ENCODE measurements around the gene KCTD14. TPM values are rescaled to one million over a fixed set of nuclear protein-coding genes. Genes with fewer than 3 reads are reported as not detected.

The KCTD14 gene
- polyA plus RNA-seq, 2 of the 4 experiments (the other 2 are of a cell fraction), result 2.7 to 3.2 TPM

GRCh38 chr11:78048561-78048960 is 25.5 kb upstream of the KCTD14 start:
- Histone ChIP-seq H3K4me3 (no peak overlapping the region), H3K27ac (no peak overlapping the region), H3K9me3 (no peaks in the 10 kb centered on the region), H3K4me1 (peaks cover 17% of the 10 kb centered on the region), H3K4me2 (no peak overlapping the region)
- no peak for ATAC-seq
- FAIRE-seq, result no peak
- CTCF ChIA-PET, result interaction anchor here (3.9 to 4.5 kb wide), 3 partner anchors 12 to 17 kb away, joined by 19 to 59 read pairs (median 27); partner anchors contain the start of gene THRSP
- POLR2A ChIA-PET, result no interaction called here
- 81% methylated on average over 3 of the region's 3 CpGs for WGBS (ENCODE audit: missing lambda C conversion rate)
- no peak for TF ChIP-seq MAX (IDR thresholded peaks at IDR 0.05)
- TF ChIP-seq HMGXB4 (CRISPR knock-in tag; IDR thresholded peaks at IDR 0.05; ENCODE audit: borderline replicate concordance), result no peak
- TF ChIP-seq HOXB13 (CRISPR knock-in tag; IDR thresholded peaks at IDR 0.05; ENCODE audit: low read depth), result no peak
- no peak for TF ChIP-seq HEYL (CRISPR knock-in tag; IDR thresholded peaks at IDR 0.05)
- TF ChIP-seq CHD4 (IDR thresholded peaks at IDR 0.05; ENCODE audit: borderline replicate concordance), result no peak
- TF ChIP-seq GATA3 (IDR thresholded peaks at IDR 0.05; ENCODE audit: borderline replicate concordance), result no peak
- TF ChIP-seq KDM5A (IDR thresholded peaks at IDR 0.05), result no peak
- no peak for TF ChIP-seq EHMT2 (IDR thresholded peaks at IDR 0.05; ENCODE audit: low read depth)
- no peak for TF ChIP-seq ZSCAN20 (CRISPR knock-in tag; IDR thresholded peaks at IDR 0.05)
- TF ChIP-seq RCOR1 (IDR thresholded peaks at IDR 0.05; ENCODE audit: low read depth, low read length), result no peak
- TF ChIP-seq ZFP36 (IDR thresholded peaks at IDR 0.05; ENCODE audit: borderline replicate concordance, partially characterized antibody), result no peak
- TF ChIP-seq MAZ (IDR thresholded peaks at IDR 0.05; ENCODE audit: borderline replicate concordance, low read depth, low read length), result no peak
- TF ChIP-seq RFX5 (IDR thresholded peaks at IDR 0.05), result no peak
- no peak for TF ChIP-seq RAD21 (conservative IDR thresholded peaks at IDR 0.05 in 1 of 2, IDR thresholded peaks at IDR 0.05 in 1 of 2)
- TF ChIP-seq TFCP2L1 (CRISPR knock-in tag; IDR thresholded peaks at IDR 0.05), result no peak
- no peak for TF ChIP-seq CBX8 (IDR thresholded peaks at IDR 0.05)
- DNase-seq (ENCODE audit: low read depth in 1 of 2, low spot score in 1 of 2), result no peak

DNA sequence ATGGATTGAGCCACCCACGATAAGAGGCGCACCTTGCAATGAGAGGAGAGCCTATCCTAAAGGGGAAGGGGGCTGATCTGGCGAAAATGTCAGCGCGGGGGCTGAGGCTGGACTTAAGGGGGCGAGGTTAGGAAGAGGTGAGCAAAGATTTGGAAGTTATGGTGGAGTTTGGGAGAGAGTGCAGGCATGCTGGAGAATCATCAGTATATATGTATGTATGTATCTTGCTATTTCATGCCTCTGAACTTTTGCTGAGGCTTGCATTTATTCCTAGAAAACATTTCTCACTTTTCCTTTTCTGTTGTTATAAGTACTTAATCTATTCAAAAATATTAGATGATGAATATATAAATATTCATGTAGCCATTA is 23.4 kb upstream of the KCTD14 start:
- Histone ChIP-seq H3K4me3 (no peak overlapping the region), H3K27ac (peak overlapping the region in 1 of 2 experiments; percentile 78; a peak in 4 of 6 replicates), H3K4me1 (peaks cover 12% of the 10 kb centered on the region), H3K9me3 (no peaks in the 10 kb centered on the region), H3K4me2 (peak overlapping the region; percentile 74)
- TF ChIP-seq MYC (IDR thresholded peaks at IDR 0.05; ENCODE audit: borderline replicate concordance, low read length), result no peak
- peak; percentile 54 for TF ChIP-seq MAFK (IDR thresholded peaks at IDR 0.05; ENCODE audit: partially characterized antibody)
- DNase-seq (ENCODE audit: low read depth in 1 of 2, low spot score in 1 of 2), result no peak
- ChIA-PET POLR2A (interaction anchor here (1.6 kb wide), 1 partner anchor 52 kb away, joined by 12 read pairs; the partner anchor contains the start of gene INTS4), CTCF (interaction anchor here (0.7 to 5.9 kb wide), 25 partner anchors 8 to 842 kb away, joined by 3 to 59 read pairs (median 7); partner anchors contain the start of gene THRSP)
- ATAC-seq, result peak; percentile 51 to 73
- WGBS (ENCODE audit: missing lambda C conversion rate), result 17% methylated on average over 6 of the region's 6 CpGs
- FAIRE-seq, result no peak

DNA sequence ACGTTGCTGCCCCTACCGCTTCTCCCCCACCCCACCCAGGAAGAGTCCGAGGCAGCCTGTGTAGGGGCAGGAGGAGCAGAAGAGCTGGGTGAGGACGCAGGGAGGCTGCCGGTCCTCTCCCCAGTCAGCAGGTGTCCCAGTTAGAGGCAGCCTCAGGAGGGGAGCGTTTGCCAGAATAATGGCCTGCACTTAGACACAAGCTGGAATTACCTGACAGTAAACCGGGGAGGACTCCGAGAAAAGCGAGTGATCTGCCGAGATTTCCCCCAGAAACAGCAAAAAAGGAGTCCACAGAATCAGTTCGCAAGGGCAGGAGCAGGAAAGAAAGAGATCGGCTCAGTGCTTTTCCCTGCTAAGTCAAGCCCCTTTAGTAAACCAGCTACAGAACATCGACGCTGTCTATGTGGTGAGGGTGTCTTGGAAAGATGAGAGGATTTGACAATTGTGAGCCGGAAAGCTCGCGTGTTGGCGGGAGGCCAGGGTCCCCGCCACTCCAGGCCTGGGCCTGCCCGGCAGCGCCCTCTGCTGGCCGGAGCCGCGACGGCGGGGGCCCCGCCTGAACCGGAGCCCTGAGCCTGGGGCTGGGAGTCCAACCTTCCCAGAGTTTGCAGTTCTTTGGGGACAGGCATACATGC is 22.9 kb upstream of the KCTD14 start:
- CTCF ChIA-PET, result interaction anchor here (0.6 to 5.9 kb wide), 35 partner anchors 9 to 842 kb away, joined by 3 to 59 read pairs (median 4); partner anchors contain the start of genes INTS4 and THRSP
- peak; percentile 50 to 81 for DNase-seq (ENCODE audit: low read depth in 1 of 2, low spot score in 1 of 2)
- H3K9me3 ChIP-seq, result no peaks in the 10 kb centered on the region
- POLR2A ChIA-PET, result interaction anchor here (1.6 kb wide), 1 partner anchor 51 kb away, joined by 12 read pairs; the partner anchor contains the start of gene INTS4
- 12% methylated on average over 27 of the region's 28 CpGs for WGBS (ENCODE audit: missing lambda C conversion rate)
- peak overlapping the region; percentile 39 for H3K4me3 ChIP-seq
- H3K27ac ChIP-seq, result peak overlapping the region; percentile 47 to 78
- ATAC-seq, result peak; percentile 95 to 97
- H3K4me2 ChIP-seq, result peak overlapping the region; percentile 74
- no peak for FAIRE-seq
- peaks cover 10% of the 10 kb centered on the region for H3K4me1 ChIP-seq
- TF ChIP-seq, protein P1, sequence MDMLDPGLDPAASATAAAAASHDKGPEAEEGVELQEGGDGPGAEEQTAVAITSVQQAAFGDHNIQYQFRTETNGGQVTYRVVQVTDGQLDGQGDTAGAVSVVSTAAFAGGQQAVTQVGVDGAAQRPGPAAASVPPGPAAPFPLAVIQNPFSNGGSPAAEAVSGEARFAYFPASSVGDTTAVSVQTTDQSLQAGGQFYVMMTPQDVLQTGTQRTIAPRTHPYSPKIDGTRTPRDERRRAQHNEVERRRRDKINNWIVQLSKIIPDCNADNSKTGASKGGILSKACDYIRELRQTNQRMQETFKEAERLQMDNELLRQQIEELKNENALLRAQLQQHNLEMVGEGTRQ (IDR thresholded peaks at IDR 0.05), result no peak
- TF ChIP-seq MAFK (IDR thresholded peaks at IDR 0.05; ENCODE audit: partially characterized antibody) (no peak), BCL3 (IDR thresholded peaks at IDR 0.05) (no peak), CTCF (IDR thresholded peaks at IDR 0.05) (peak; percentile 99), MYC (IDR thresholded peaks at IDR 0.05; ENCODE audit: borderline replicate concordance, low read length) (no peak), RNF2 (IDR thresholded peaks at IDR 0.05; ENCODE audit: borderline replicate concordance, low read depth) (no peak), MAZ (IDR thresholded peaks at IDR 0.05; ENCODE audit: borderline replicate concordance, low read depth, low read length) (0 out of 2 replicates have a peak, but pooled peaks have one; percentile 36), RFX5 (IDR thresholded peaks at IDR 0.05) (0 out of 2 replicates have a peak, but pooled peaks have one; percentile 32), SMC3 (IDR thresholded peaks at IDR 0.05) (peak; percentile 91), CHD4 (IDR thresholded peaks at IDR 0.05; ENCODE audit: borderline replicate concordance) (no peak), GATA3 (IDR thresholded peaks at IDR 0.05; ENCODE audit: borderline replicate concordance) (no peak), RAD21 (conservative IDR thresholded peaks at IDR 0.05 in 1 of 2, IDR thresholded peaks at IDR 0.05 in 1 of 2) (peak; percentile 81 to 95)
- TF ChIP-seq, protein P2, sequence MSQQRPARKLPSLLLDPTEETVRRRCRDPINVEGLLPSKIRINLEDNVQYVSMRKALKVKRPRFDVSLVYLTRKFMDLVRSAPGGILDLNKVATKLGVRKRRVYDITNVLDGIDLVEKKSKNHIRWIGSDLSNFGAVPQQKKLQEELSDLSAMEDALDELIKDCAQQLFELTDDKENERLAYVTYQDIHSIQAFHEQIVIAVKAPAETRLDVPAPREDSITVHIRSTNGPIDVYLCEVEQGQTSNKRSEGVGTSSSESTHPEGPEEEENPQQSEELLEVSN (IDR thresholded peaks at IDR 0.05; ENCODE audit: borderline replicate concordance, low read depth), result no peak
